GM13976 (cell line): ENCODE measurements around the gene ZNF839.

Experiments used
- DNase-seq: peaks from one replicate; pipeline ENCODE4 v3.0.0; 2012; ENCODE audit warnings: low spot score
- in situ Hi-C: fragments of 300-500 bp; cut with MboI; formaldehyde crosslinking; loops from one replicate; pipeline ENCODE4 v1.12.0; 2022; ENCODE audit warnings: low sequenced_read_pairs, mixed read lengths, inconsistent platforms; ENCODE audit not compliant: unreplicated experiment
- TF ChIP-seq, protein P1 (sequence below): IDR thresholded peaks from 2 replicates; pipeline ENCODE4 v1.5.1; 2012; ENCODE audit warnings: borderline replicate concordance, mild to moderate bottlenecking; ENCODE audit not compliant: insufficient read depth; ENCODE audit errors: extremely low read depth, missing control alignments, control extremely low read depth

ZNF839 gene

GRCh38 chr14:102335163-102335562, 15.6 kb downstream of the ZNF839 start:
- TF ChIP-seq, protein P1, sequence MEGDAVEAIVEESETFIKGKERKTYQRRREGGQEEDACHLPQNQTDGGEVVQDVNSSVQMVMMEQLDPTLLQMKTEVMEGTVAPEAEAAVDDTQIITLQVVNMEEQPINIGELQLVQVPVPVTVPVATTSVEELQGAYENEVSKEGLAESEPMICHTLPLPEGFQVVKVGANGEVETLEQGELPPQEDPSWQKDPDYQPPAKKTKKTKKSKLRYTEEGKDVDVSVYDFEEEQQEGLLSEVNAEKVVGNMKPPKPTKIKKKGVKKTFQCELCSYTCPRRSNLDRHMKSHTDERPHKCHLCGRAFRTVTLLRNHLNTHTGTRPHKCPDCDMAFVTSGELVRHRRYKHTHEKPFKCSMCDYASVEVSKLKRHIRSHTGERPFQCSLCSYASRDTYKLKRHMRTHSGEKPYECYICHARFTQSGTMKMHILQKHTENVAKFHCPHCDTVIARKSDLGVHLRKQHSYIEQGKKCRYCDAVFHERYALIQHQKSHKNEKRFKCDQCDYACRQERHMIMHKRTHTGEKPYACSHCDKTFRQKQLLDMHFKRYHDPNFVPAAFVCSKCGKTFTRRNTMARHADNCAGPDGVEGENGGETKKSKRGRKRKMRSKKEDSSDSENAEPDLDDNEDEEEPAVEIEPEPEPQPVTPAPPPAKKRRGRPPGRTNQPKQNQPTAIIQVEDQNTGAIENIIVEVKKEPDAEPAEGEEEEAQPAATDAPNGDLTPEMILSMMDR: no peak
- in situ Hi-C loops: no loop called here
- DNase-seq: no peak

GRCh38 chr14:102338724-102339123, 19.2 kb downstream of the ZNF839 start:
- in situ Hi-C loops: no loop called here
- TF ChIP-seq, protein P1: no peak

DNA sequence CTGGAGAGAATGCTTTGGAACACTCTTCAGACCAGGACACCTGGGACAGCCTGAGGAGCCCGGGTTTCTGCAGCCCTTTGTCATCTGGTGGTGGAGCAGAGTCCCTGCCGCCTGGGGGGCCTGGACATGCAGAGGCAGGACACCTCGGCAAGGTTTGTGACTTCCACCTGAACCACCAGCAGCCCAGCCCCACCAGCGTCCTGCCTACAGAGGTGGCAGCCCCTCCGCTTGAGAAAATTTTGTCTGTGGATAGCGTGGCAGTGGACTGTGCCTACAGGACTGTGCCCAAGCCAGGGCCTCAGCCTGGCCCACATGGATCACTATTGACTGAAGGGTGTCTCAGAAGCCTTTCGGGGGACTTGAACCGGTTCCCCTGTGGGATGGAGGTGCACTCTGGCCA, 22.0 kb downstream of the ZNF839 start:
- DNase-seq: no peak
- in situ Hi-C loops: no loop called here
- TF ChIP-seq, protein P1: no peak

More at GRCh38 chr14:102338724-102339123, 19.2 kb downstream of the ZNF839 start:
- no peak for DNase-seq

DNA sequence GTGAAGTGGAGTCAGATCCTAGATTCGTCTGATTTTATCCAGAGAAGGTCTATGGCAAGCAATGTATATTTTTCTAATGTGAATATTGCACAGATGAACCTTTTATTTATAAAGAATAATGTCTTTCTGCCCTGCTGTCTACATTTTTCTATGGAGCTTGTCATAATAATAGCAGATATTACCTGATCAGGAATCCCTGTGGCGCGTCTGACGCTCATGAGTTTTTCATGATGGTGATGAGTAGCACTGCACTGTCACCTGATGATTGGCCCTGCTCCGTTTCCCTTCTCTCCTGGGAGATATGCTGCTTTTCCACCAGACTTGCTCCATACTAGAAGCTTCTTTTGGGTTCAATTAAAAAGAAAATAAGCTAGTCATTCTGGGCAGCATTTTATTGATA, 22.7 kb downstream of the ZNF839 start:
- DNase-seq: no peak
- in situ Hi-C loops: no loop called here
- TF ChIP-seq, protein P1: no peak

- no peak for DNase-seq
- in situ Hi-C loops: no loop called here
- TF ChIP-seq, protein P1: no peak
Observed at GRCh38 chr14:102344084-102344483, 24.5 kb downstream of the ZNF839 start.

DNA sequence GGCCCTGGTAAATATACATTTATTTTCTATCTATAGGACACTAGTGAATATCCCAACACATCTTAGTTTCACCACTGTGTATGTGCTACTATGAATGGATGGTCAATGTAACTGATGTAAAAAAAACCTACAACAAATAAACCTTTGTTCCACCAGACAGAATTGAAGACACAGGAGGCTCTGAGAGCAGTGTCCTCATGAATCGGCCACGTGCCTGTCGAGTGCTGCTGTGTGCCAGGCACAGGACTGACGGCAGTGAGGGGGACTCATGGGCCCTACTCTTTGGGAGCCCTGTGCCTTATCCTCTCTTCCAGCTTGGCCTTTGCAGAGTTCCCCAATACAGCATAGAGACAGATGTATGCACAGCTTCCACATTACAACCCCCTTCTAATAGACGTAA, 24.9 kb downstream of the ZNF839 start:
- TF ChIP-seq, protein P1: no peak
- no peak for DNase-seq
- in situ Hi-C loops: no loop called here

DNA sequence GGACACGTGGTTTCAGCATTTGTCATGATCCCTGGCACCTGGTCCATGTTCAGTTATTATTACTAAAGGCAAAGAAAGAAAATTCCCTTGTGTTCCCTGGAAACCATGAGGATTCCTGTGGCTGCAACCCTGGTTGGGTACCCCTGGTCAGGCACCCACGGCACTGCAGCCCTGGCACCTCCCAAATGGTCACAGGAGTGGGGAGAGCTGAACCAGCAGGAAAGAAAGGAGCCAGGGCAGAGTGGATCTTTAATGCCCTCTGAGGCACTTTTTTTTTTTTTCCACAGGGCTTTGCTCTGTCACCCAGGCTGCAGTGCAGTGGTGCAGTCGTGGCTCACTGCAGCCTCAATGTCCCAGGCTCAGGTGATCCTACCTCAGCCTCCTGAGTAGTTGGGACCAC, 25.7 kb downstream of the ZNF839 start:
- in situ Hi-C loops: no loop called here
- TF ChIP-seq, protein P1: no peak
- DNase-seq: no peak
